GM12865 (cell line): ENCODE measurements around the gene CCDC183.
A peak's percentile ranks its signal among the peaks of the same experiment; 100 is the strongest.

Source experiments
- DNase-seq: peaks from one replicate; pipeline ENCODE4 v3.0.0; 2010; ENCODE audit warnings: low read depth
- H3K4me3 ChIP-seq: 2 replicates; pipeline ENCODE4 v1.5.1; 2011; ENCODE audit warnings: mild to moderate bottlenecking, low read depth, low read length, control low read depth
- TF ChIP-seq, protein P1 (sequence below): IDR thresholded peaks from 2 replicates; pipeline ENCODE4 v1.5.1; 2011; ENCODE audit warnings: low read length, control low read depth, low read depth, inconsistent platforms; ENCODE audit not compliant: insufficient read depth; ENCODE audit errors: missing control alignments

The CCDC183 gene

DNA sequence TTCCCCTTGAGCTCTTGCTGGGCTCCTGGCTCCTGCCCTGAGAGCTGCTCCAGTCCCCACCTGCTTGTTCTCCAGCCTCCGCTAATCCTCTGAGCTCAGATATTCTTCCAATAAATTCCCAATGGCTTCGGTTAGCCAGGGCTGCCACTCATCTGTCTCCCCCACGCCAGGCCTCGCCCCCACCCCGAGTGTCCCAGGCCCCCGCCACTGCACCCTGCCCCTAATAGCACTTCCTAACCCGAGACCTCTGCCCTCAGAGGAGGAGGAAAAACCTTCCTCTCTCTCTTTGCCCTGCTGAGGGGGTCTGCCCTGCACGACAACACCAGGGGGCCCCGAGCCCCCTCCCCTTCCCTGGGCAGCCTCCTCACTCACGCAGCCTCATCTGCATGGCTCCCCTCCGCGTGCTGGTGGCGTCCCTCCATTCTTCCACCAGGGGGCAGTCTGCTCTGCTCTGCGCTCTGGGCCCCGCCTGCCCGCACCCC lies 26.4 kb upstream of the CCDC183 start:
- DNase-seq: peak; percentile 44
- TF ChIP-seq, protein P1, sequence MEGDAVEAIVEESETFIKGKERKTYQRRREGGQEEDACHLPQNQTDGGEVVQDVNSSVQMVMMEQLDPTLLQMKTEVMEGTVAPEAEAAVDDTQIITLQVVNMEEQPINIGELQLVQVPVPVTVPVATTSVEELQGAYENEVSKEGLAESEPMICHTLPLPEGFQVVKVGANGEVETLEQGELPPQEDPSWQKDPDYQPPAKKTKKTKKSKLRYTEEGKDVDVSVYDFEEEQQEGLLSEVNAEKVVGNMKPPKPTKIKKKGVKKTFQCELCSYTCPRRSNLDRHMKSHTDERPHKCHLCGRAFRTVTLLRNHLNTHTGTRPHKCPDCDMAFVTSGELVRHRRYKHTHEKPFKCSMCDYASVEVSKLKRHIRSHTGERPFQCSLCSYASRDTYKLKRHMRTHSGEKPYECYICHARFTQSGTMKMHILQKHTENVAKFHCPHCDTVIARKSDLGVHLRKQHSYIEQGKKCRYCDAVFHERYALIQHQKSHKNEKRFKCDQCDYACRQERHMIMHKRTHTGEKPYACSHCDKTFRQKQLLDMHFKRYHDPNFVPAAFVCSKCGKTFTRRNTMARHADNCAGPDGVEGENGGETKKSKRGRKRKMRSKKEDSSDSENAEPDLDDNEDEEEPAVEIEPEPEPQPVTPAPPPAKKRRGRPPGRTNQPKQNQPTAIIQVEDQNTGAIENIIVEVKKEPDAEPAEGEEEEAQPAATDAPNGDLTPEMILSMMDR: peak; percentile 63
- no peak overlapping the region for H3K4me3 ChIP-seq

DNA sequence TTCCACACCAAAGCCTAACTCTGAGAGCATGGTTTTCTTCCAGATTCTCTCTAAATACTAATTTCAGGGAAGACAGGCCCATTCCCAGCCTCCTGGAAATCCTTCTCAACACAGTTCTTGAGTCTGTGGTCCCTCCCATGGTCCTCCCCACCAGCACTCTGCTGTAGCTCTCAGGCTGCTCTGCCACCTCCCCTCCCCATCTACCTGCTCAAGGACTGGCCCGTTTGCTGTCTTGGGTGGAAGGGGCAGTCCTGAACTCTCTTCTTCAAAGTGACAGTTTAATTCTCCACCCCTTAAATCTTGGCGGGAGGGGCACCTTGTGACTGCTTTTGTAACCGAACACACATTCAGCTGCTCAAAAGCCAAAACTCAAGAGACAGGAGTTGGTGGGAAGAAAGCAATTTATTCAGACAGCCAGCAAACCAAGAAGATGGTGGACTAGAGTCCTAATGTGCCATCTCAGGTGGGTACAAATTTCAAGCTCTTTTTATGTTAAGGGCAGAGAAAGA lies 24.2 kb upstream of the CCDC183 start:
- TF ChIP-seq, protein P1: no peak
- no peak overlapping the region for H3K4me3 ChIP-seq
- no peak for DNase-seq

GRCh38 chr9:136773386-136774044 lies 22.6 kb upstream of the CCDC183 start:
- no peak overlapping the region for H3K4me3 ChIP-seq
- TF ChIP-seq, protein P1: no peak
- DNase-seq: peak; percentile 61

GRCh38 chr9:136774416-136775045 lies 21.6 kb upstream of the CCDC183 start:
- no peak for DNase-seq
- H3K4me3 ChIP-seq: no peak overlapping the region
- TF ChIP-seq, protein P1: no peak

GRCh38 chr9:136775191-136775590 lies 20.9 kb upstream of the CCDC183 start:
- no peak for DNase-seq
- TF ChIP-seq, protein P1: no peak
- no peak overlapping the region for H3K4me3 ChIP-seq

GRCh38 chr9:136776947-136777346 lies 19.2 kb upstream of the CCDC183 start:
- TF ChIP-seq, protein P1: no peak
- no peak overlapping the region for H3K4me3 ChIP-seq
- DNase-seq: no peak
